GM12891 (cell line): ENCODE measurements around the gene MLH1.

Experiments used
- POLR2A ChIP-seq: IDR thresholded peaks from 2 replicates; pipeline ENCODE4 v1.6.1; 2011; ENCODE audit warnings: low read depth, low read length, control low read depth
- POLR2AphosphoS5 ChIP-seq: IDR thresholded peaks from 2 replicates; pipeline ENCODE4 v1.6.1; 2011; ENCODE audit warnings: low read depth, low read length, control low read depth

GRCh38 chr3:37053753-37054152, 60.4 kb downstream of the MLH1 start:
- no peak for TF ChIP-seq POLR2A
- no peak for TF ChIP-seq POLR2AphosphoS5
